Ishikawa (cell line): Measurements from ENCODE around the gene TRAPPC12.

Experiments
- CREB1 ChIP-seq: IDR thresholded peaks from 2 replicates; pipeline ENCODE4 v1.6.1; 2012; ENCODE audit warnings: low read depth
- EGR1 ChIP-seq: IDR thresholded peaks from 2 replicates; pipeline ENCODE4 v1.6.1; 2012
- EP300 ChIP-seq: IDR thresholded peaks from 2 replicates; pipeline ENCODE4 v1.6.1; 2012; ENCODE audit warnings: borderline replicate concordance
- MAX ChIP-seq: IDR thresholded peaks from 2 replicates; pipeline ENCODE4 v1.6.1; 2012
- NFIC ChIP-seq: IDR thresholded peaks from 2 replicates; pipeline ENCODE4 v1.6.1; 2012
- RAD21 ChIP-seq: IDR thresholded peaks from 2 replicates; pipeline ENCODE4 v1.6.1; 2012; ENCODE audit warnings: low read depth
- TAF1 ChIP-seq: IDR thresholded peaks from 2 replicates; pipeline ENCODE4 v1.6.1; 2012; ENCODE audit warnings: low read depth, mild to moderate bottlenecking
- TCF12 ChIP-seq: IDR thresholded peaks from 2 replicates; pipeline ENCODE4 v1.6.1; 2012; ENCODE audit warnings: low read depth
- TEAD4 ChIP-seq: IDR thresholded peaks from 2 replicates; pipeline ENCODE4 v1.6.1; 2012
- ZBTB7A ChIP-seq: IDR thresholded peaks from 2 replicates; pipeline ENCODE4 v1.6.1; 2012; ENCODE audit warnings: low read depth

- TF ChIP-seq EP300: no peak
- no peak for TF ChIP-seq TEAD4
- no peak for TF ChIP-seq EGR1
- no peak for TF ChIP-seq TAF1
- TF ChIP-seq CREB1: no peak
- TF ChIP-seq ZBTB7A: no peak
- no peak for TF ChIP-seq MAX
- TF ChIP-seq RAD21: no peak
- no peak for TF ChIP-seq NFIC
- no peak for TF ChIP-seq TCF12
Measured at GRCh38 chr2:3430740-3431490, 51.4 kb downstream of the TRAPPC12 start.
